NCI-H748 (cell line): ENCODE results near the gene PRR36.
"Not testable (repeated sequence)": the region's sequence is repeated elsewhere in the genome, so short reads cannot be mapped to it uniquely, and the experiment has no call there.

ENCODE experiments used
- DNase-seq: peaks from one replicate; lab custom pipeline; 2025; ENCODE audit not compliant: unreplicated experiment; lab: John Stamatoyannopoulos, UW

PRR36 gene

DNA sequence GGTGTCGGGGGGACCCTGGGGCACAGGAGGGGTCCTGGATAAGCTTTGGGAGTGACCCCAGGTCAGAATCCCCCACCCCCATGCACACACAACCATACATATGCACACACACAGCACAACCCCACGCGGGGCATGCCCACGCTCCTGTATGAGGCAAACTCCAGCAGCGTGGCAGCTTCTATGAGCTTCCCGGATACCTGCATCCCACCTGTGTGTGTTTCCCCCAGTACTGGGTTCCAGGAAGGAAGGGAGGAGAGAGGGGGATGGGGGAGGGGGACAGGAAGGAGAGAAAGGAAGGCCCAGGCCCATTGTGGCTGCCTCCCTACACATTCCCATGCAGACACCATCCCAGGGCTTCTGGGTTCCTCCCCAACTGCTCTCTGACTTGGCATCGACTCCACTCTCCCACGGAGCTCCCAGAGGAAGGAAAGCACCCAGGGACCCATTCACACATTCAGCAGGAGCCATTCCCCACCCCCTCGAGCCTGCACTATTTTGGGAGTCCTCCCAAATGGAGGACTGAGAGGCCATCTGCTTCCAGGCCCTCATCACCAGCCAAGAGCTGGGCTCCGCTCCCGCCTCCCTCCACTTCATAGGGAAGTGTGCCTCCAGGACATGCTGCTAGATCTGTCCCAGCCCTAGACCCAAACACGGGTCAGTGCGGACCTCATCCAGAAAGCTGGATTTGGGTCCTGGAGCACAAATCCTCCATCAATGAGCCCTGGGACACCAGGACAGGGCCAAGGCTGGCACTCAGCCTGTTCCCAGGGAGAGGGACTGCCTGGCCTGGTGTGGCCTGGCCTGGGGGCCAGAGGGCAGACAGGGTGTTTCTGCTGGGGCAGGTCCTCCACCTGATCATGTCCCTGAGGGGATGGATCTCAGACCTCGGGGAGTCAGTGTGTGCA, 13.2 kb downstream of the PRR36 start:
- no peak for DNase-seq

DNA sequence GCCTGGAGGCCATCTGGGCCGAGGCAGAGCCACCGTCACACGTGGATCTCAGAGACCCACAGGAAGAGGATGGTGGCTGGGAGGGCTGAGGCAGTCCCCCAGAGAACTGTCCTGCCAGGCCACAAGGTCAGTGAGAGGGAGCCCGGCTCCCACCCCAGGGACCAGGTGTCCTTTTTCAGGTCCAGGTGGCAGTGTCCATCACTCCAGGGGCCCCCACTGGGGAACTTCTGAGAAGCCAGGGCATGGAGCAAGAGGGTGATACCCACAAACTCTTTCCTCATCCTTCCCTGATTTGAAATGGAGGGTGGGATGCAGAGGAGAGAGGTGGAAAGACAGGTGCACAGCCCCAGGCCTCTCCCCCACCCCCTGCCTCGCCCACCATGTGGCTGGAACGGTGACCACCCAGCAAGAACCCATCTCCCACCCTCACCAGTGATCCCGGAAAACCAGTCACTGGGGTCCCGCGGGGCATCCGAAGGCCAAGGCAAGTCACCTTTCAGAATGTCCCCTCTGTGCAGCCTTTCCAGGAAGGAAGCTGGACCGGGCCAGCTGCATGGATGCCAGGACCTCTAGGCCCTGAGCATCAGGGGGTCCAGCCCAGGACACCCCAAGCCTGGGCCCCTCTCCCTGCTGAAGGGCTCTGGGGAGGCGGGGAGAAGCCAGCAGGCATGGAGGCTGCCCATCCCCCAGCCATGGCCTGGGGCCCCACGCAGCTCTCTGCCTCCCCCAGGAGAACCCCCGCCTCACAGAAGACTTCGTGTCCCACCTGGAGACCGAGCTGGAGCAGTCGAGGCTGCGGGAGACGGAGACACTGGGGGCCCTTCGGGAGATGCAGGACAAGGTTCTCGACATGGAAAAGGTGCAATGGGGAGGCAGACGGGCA, 14.1 kb downstream of the PRR36 start:
- no peak for DNase-seq

DNA sequence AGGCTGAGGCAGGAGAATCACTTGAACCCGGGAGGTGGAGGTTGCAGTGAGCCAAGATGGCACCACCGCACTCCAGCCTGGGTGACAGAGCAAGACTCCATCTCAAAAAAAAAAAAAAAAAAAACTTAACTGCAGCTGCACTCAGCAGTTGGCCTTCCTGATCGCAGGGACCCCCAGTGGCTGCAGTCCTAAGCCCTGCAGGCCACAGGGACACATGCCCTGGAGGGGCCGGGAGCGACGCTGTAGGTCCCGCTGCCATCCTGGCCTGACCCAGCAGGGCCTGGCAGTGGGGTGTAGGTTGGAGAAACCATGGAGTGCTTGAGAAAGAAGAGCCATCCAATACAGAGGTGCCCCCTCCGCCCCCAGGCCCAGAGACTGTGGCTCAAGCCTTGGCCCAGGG, 15.1 kb downstream of the PRR36 start:
- not testable (repeated sequence) for DNase-seq

DNA sequence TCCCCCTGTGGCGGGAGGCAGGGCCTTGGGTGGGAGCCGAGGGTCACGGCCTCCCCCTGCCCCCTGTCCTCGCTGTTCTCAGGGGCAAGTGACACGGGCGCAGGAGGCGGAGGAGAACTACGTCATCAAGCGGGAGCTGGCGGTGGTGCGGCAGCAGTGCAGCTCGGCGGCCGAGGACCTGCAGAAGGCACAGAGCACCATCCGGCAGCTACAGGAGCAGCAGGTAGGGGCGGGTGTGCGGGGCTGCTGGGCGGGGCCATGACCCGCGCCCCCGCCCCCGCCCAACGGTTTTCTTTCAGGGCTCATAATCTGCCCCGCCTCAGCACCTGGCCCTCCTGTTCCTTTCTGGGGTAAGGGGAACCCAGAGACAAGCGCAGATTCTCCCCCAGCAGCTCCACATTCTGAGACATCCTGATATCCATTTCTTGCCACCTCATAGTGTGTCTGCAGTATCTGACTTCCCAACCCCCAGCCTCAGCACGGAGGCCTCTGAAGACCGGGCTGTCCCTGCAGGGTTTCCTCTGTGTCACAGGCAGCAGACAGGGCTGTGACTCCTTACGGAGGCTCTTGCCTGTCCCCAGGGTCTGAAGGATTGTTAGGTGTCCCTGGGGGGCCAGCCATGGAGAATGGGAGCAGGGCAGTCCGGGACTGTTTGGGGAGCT, 15.9 kb downstream of the PRR36 start:
- DNase-seq = no peak

DNA sequence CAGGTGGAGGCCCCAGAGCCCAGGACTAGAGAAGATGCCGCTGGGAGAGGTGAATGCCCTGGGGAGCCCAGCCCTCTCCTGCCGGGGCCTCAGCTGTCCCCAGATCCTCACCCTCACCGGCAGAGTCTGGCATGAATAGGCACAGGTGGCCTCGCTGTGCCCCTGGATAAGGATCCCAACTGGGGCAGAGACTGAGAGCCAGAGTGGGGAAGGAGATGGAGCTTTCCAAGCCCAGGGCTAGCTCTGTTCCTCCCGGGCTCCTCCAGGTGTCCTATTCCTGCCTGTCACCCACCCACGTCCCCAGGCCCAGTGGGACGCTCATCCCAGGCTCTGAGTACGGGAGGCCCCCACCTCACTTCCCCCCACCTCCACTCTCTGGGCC, 16.5 kb downstream of the PRR36 start:
- DNase-seq = no peak

DNA sequence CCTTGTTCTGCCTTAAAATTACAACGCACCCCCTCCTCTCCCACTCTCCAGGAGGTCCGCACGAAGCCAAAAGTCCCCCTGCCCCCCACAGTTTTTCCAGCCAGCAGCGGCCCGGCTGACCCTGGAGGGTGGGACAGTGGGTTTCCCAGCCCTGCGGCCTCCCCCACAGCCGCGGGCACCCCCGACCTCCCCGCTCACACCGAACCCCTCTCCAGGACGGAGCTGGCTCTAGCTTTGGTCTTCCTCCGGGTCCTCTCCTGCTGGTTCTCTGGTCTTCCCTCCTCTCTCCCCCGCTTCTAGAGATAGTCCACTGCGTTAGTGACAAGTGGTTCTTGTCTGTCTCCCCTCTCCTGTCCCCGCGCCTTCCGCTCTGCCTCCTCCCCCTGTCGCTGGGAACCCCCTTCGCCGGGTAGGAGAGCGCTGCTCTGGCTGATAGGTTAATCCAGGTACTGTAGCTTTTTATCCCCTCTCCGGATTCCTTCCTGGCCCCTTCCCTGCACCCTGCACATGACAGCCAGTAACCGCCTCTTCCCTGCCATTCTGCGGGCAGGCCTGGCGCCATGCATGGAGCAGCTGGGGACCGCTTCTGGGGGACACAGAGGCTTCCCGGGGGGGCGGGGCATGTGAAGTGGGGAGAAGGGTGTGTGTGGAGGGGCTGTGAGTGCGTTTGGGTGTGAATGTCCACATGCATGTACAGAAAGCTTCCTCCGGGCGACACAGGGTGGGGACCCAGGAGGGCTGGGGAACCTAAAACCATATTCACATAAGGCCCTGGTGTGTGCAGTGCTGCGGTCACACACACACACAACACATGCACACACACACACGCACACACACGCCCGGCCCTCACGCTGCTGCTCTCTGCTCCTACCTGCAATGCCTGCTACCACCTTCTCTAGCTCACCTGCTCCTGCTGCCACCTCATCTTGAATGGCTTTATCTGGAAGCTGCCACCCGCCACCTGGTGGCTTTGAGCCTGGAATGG, 17.2 kb downstream of the PRR36 start:
- no peak for DNase-seq

DNA sequence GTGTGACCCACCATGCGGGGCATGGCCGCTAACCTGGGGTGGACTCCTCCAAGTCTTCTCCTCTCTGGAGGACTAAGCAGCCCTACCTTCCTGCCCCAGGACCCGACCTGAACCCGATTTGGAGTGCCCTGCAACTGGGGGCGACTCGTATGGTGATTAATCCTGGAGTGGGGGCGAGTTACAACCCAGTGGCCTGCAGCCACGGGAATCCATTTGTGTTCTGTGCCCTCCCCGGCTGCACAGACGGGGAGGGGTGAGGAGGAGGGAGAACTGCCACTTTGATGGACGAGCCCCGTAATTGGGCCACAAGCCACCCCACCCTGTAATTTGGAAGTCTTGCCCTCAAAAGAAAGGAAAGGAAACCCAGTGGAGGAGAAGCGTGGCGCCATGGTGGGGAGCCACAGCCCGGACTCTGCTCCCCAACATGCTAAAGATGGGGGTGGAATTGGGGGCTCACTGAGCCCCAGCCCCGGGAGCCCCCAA, 18.0 kb downstream of the PRR36 start:
- no peak for DNase-seq

DNA sequence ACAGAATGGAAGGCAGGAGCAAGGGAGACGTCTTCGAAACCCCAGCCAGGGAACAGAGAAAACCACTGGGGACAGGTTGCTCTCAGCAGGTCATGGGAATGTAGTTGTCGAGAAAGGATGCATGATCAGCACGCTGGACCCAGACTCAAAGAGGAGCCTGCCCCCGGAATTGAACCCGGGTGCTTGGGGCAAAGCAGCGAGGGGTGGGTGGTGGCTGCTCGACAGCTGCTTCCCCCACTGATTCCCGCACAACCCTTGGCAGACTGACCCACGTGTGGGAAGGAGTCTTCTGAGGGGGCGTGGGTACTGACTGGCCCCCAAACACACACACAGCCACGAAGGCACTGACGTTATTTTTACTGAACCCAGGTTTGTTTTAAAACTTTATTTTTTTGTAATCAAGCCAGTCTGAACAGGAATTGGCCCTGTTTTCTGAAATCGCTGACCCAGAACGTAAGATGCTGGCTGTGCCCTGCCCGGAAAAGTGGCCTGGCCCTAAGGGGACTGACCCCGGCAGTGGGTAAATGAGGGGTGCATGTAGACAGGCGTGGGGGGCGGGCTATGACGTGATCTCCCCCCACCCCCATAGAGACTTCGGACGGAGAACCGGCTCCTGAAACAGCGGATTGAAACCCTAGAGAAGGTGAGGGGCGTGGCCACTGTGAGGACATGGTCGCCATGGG, 18.6 kb downstream of the PRR36 start:
- no peak for DNase-seq

DNA sequence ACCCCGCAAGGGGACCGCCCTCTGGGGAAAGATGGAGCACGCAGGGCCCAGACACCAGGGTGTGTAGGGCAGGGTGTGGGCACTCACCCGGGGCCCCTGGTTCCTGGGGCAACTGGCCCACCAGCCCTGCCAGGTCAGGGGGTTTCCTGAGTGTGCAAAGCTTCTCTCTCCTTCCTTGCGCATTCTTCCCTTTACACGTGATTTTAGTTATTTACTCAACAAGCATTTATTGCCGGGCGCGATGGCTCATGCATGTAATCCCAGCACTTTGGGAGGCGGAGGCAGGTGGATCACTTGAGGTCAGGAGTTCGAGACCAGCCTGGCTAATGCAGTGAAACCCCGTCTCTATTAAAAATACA, 20.4 kb downstream of the PRR36 start:
- peak; percentile 18 for DNase-seq

DNA sequence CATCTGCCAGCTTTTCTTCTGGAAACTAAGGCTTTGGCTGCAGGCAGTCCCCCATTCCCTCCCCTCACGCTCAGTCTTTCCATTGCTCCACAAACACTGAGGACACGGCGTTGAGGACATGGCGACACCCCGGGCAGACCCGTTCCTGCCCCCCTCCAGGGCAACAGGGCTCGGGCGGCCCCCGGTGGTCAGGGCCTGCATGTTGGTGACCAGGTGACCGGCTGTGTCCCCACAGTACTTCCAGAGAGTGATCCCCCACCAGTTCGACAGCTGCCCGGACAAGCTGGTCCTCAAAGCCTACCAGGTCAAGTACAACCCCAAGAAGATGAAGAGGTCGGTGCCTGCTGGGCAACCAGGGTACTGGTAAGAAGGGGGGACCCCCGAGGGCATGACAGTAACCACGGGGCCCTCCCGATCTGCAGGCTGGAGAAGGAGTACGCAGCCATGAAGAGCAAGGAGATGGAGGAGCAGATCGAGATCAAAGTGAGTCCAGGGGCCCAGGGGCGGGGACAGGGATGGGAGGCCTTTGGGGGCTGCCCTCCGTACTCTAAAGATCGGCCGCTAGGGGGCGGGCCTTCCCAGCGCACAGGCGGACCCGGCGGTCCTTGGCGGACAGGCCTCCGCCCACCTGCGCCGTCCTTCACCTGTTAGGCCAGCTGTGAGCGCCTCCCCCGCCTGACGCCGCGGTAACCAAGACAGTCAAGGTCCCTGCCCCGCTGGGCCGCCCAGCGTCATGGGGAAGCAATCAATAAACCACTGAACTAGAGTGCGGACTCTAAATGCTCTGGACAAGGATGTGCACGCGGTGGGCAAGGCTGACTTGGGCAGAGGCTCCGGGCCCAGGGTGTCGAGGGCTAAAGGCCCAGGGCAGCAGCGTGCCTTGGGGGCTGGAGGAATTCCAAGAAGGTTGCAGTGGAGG, 21.1 kb downstream of the PRR36 start:
- DNase-seq = peak; percentile 92

DNA sequence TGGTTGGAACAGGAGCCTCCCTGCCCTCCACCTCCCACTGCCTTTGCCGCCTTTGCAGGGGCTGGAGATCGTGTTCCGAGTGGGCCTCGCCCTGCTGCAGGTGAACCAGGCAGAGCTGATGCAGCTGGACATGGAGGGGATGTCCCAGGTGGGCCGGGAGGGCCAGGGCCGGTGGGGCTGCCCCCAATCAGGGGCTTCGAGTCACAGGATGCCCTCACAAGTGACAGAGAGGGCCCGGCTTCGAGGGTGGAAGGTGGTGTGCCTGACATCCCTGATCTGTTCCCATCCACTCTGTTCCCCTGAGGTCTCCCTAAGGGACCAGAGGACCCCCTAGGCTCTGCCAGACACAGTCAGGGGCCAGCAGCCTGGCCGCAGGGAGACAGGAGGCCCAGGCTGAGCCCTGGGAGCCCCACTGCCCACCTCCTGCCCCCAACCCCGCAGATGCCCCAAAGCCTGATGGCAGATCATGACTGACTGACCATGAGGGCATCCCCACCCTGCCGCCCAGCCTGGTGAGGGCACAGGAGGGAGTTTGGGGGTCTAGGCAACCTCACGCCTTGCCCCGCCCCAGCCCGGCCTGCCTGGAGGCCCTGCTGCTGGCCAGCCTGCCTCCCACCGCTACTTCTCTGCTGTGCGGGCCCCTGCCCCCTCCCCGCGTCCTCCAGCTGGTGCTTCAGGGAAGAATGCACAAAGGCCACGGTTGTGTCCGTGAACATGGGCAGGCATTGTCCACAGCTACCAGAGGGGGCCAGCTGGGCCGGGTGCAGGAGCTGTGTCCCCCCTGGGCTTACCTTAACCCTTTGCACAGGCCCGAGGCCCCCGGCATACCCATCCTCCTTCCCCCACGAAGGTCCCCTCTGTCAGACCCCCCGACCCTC, 22.3 kb downstream of the PRR36 start:
- DNase-seq = no peak

DNA sequence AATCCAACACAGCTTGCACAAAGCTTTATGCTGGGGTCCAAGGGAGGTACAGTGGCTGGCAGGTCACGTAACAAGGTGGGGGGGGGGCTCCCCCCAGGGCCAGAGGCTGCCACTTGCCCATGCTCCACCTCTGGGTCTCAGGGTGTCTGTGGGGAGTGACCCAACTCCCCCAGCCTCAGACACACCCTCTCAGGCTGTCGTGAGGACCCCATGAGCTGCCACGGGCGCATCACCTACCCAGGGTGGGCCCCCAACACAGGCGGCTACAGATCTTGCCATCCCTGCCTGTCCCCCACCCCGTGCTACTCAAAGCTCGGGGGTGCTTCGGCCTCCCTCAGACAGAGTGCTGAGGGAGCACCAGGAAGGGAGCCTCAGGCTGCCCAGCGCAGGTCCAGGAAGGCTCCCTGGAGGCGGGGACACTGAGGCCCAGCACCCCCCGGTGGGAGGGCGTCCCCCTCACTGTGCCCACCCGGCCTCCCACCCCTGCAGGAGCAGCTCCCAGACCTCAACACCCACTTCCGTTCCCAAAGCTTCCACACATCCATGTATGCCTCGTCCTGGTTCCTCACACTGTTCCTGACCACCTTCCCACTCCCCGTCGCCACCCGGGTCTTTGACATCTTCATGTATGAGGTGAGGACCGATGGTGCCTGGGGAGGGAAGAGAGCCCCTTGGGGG, 23.1 kb downstream of the PRR36 start:
- no peak for DNase-seq

DNA sequence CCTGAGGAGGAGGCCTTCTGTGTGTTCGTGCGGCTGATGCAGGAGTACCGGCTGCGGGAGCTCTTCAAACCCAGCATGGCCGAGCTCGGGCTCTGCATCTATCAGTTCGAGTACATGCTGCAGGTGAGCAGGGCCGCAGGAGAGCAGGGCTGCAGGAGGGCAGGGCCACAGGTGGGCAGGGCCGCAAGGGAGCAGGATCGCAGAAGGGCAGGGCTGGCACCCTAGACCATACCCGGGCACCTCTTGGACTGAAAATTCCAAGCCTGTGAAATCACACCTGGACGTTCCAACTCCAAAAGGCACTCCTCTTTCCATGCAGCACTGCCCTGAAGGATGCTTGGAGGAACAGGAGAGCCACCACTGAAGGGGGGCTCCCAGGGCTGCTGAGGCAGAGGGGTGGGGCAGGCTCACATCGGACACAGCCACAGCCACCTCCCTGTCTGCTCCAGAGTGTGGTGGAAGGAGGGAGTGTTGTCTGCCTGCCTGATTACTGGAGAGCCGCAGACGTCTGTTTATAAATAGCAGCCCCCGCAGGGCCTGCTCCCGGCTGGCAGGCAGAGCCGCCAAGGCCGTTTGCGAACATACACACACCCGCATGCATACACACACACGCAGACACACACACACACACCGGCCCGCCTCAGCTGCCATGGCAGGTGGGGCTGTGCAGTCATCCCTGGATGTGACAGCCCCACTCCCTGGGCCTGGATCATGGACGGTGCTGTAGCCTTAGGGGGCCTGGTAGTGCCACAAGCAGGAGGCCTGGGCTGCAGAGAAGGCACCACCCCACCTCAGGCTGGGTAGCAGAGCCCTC, 24.0 kb downstream of the PRR36 start:
- no peak for DNase-seq

DNA sequence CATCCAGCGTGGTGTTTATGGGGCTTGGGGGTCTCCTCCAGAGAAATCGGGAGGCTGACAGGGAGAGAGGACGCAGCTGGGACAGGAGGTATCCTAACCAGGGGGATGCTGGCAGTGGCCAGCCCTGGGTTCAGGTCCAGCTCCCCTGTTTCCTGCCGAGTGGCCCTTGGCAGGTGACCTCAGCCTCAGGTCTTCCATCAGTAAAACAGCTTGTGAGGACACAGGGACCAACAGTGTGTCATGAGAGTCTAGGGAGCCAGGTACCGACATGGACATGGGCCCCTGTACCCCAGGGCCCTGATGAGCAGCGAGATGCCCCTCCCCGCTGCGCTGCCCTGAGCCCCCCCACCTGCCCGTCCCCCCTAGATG, 24.6 kb downstream of the PRR36 start:
- DNase-seq = no peak

DNA sequence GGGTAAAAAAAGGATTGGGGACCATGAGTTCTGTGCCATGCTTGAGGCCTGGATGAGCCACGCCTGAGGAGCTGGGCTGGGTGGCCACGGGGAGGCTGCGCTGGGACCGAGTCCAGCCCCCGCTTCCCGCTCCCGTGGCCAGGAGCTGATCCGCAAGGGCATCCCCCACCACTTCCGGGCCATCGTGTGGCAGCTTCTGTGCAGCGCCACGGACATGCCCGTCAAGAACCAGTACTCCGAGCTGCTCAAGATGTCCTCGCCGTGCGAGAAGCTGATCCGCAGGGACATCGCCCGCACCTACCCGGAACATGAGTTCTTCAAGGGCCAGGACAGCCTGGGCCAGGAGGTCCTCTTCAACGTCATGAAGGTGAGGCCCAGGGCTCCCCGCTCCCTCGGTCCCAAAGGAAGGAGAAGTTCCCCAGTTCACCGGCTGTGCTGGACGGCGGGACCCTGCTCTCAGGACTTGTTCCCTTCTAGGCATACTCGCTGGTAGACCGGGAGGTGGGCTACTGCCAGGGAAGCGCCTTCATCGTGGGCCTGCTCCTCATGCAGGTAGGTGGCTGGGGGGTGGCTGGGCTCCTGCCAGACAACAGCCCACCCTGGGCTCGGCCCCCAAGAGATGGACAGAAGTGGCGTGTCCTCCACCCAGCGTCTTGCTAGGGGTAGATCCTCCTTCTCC, 25.3 kb downstream of the PRR36 start:
- no peak for DNase-seq

DNA sequence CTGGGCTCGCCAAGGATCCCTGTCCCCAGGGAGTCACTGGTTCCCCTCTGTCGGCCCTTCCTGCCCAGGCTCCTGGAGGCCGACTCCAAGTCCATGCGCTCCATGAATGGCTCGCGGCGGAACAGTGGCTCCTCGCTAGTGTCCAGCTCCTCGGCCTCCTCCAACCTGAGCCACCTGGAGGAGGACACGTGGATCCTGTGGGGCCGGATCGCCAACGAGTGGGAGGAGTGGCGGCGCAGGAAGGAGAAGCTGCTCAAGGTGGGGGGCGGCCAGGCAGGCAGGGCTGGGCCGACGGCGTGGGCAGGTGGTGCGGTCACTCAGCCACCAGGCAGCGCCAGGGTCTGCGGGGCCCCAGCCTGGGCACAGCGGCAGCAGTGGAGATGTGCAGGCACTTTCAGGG, 26.5 kb downstream of the PRR36 start:
- DNase-seq = no peak
